GM23338 (cell line): ENCODE results near the gene BIRC6. TPM values are rescaled to one million over a fixed set of nuclear protein-coding genes. Genes with fewer than 3 reads are reported as not detected.

Source experiments
- ATAC-seq: fragments of 200-7000 bp; cut with Tn5 transposase; 3 replicates; pipeline ENCODE4 v1.9.1; 2020
- DNase-seq: peaks from one replicate; pipeline ENCODE4 v3.0.0-alpha.2; 2015; ENCODE audit warnings: low spot score
- H2AFZ ChIP-seq: fragments of 200-600 bp; sonication (generic); 2 replicates; pipeline ENCODE4 v1.8.0; 2016; ENCODE audit warnings: antibody characterized with exemption, mild to moderate bottlenecking, moderate library complexity
- H3F3A ChIP-seq: fragments of 200-600 bp; sonication (generic); replicated peaks from 2 replicates; pipeline ENCODE4 v1.8.0; 2017; ENCODE audit warnings: antibody characterized with exemption, mixed run types, low read depth
- H3K27ac ChIP-seq: fragments of 200-600 bp; sonication (generic); 2 replicates; pipeline ENCODE4 v1.6.1; 2016; ENCODE audit warnings: low read depth
- H3K27me3 ChIP-seq: fragments of 200-600 bp; sonication (generic); 2 replicates; pipeline ENCODE4 v1.8.0; 2016; ENCODE audit warnings: mild to moderate bottlenecking, mixed run types, moderate library complexity; ENCODE audit not compliant: insufficient read depth
- H3K36me3 ChIP-seq: fragments of 200-600 bp; sonication (generic); 2 replicates; pipeline ENCODE4 v1.8.0; 2016; ENCODE audit warnings: mild to moderate bottlenecking; ENCODE audit not compliant: insufficient read depth
- H3K4me1 ChIP-seq: fragments of 200-600 bp; sonication (generic); 2 replicates; pipeline ENCODE4 v1.8.0; 2016; ENCODE audit warnings: mild to moderate bottlenecking, moderate library complexity; ENCODE audit not compliant: insufficient read depth
- H3K4me2 ChIP-seq: fragments of 200-600 bp; sonication (generic); 2 replicates; pipeline ENCODE4 v1.7.1; 2017; ENCODE audit warnings: mixed run types
- H3K4me3 ChIP-seq: fragments of 200-600 bp; sonication (generic); 2 replicates; pipeline ENCODE4 v1.6.1; 2016; ENCODE audit warnings: mixed run types
- H3K79me2 ChIP-seq: fragments of 200-600 bp; sonication (generic); replicated peaks from 2 replicates; pipeline ENCODE4 v1.8.0; 2017; ENCODE audit warnings: mild to moderate bottlenecking; ENCODE audit not compliant: insufficient read depth
- H3K9me2 ChIP-seq: fragments of 200-600 bp; sonication (generic); 2 replicates; pipeline ENCODE4 v1.8.0; 2017; ENCODE audit not compliant: insufficient read depth
- H4K20me1 ChIP-seq: fragments of 200-600 bp; sonication (generic); replicated peaks from 2 replicates; pipeline ENCODE4 v1.8.0; 2017; ENCODE audit warnings: mild to moderate bottlenecking; ENCODE audit not compliant: insufficient read depth
- H3K27ac Mint-ChIP-seq: 2 replicates; pipeline ENCODE4 v1.8.0; 2020; ENCODE audit warnings: inconsistent platforms, mild to moderate bottlenecking, moderate library complexity, mixed read lengths
- H3K27me3 Mint-ChIP-seq: 3 replicates; pipeline ENCODE4 v1.8.0; 2022; ENCODE audit warnings: low read depth, mild to moderate bottlenecking, moderate library complexity, mixed read lengths, inconsistent platforms; ENCODE audit not compliant: insufficient read depth, poor library complexity
- H3K36me3 Mint-ChIP-seq: 3 replicates; pipeline ENCODE4 v1.8.0; 2021; ENCODE audit warnings: low read depth, mild to moderate bottlenecking, inconsistent platforms, moderate library complexity, mixed read lengths
- H3K4me1 Mint-ChIP-seq: 3 replicates; pipeline ENCODE4 v1.8.0; 2020; ENCODE audit warnings: mild to moderate bottlenecking, inconsistent platforms, mixed read lengths
- H3K4me3 Mint-ChIP-seq: 3 replicates; pipeline ENCODE4 v1.8.0; 2021; ENCODE audit warnings: moderate library complexity, mild to moderate bottlenecking, inconsistent platforms, mixed read lengths
- H3K9me3 Mint-ChIP-seq: 3 replicates; pipeline ENCODE4 v1.8.0; 2020; ENCODE audit warnings: moderate library complexity, mild to moderate bottlenecking, inconsistent platforms, mixed read lengths
- CREB1 ChIP-seq: fragments of 250-450 bp; sonication (Bioruptor Pico); IDR thresholded peaks from 2 replicates; pipeline ENCODE4 v1.5.0; 2020; ENCODE audit warnings: low read depth, mild to moderate bottlenecking, moderate library complexity
- CTCF ChIP-seq, 2 experiments: fragments of 200-600 bp in 1 of 2; sonication (generic) in 1 of 2; conservative IDR thresholded peaks; 2 replicates each; pipeline versions ENCODE4 v1.5.1 to v1.6.1; 2016 to 2017; ENCODE audit warnings: antibody characterized with exemption in 2 of 2, low read depth in 2 of 2, mild to moderate bottlenecking in 2 of 2, moderate library complexity in 1 of 2
- ETS1 ChIP-seq: IDR thresholded peaks from 2 replicates; pipeline ENCODE4 v1.6.1; 2016; ENCODE audit warnings: antibody characterized with exemption
- EZH2 ChIP-seq: fragments of 200-600 bp; sonication (generic); IDR thresholded peaks from one replicate; pipeline ENCODE4 v1.8.0; 2017; ENCODE audit warnings: antibody characterized with exemption, mild to moderate bottlenecking, low read depth; ENCODE audit not compliant: unreplicated experiment
- EZH2phosphoT487 ChIP-seq: fragments of 200-600 bp; sonication (generic); IDR thresholded peaks from one replicate; pipeline ENCODE4 v1.8.1; 2018; ENCODE audit warnings: antibody characterized with exemption; ENCODE audit not compliant: unreplicated experiment
- JUNB ChIP-seq: IDR thresholded peaks from one replicate; pipeline ENCODE4 v1.6.1; 2016; ENCODE audit warnings: antibody characterized with exemption; ENCODE audit not compliant: unreplicated experiment
- NANOG ChIP-seq: IDR thresholded peaks from 2 replicates; pipeline ENCODE4 v1.6.1; 2016; ENCODE audit warnings: antibody characterized with exemption, borderline replicate concordance
- POLR2AphosphoS5 ChIP-seq: IDR thresholded peaks from 2 replicates; pipeline ENCODE4 v1.6.1; 2016; ENCODE audit warnings: antibody characterized with exemption, low read depth
- REST ChIP-seq: IDR thresholded peaks from one replicate; pipeline ENCODE4 v1.6.1; 2018; ENCODE audit warnings: antibody characterized with exemption; ENCODE audit not compliant: unreplicated experiment
- STAT1 ChIP-seq: IDR thresholded peaks from one replicate; pipeline ENCODE4 v1.6.1; 2016; ENCODE audit warnings: antibody characterized with exemption; ENCODE audit not compliant: unreplicated experiment
- ZNF114 ChIP-seq: fragments of 250-450 bp; sonication (Bioruptor Pico); IDR thresholded peaks from 2 replicates; pipeline ENCODE4 v1.5.0; 2020; ENCODE audit warnings: mild to moderate bottlenecking, moderate library complexity
- ZNF331 ChIP-seq: fragments of 250-450 bp; sonication (Bioruptor Pico); IDR thresholded peaks from 2 replicates; pipeline ENCODE4 v1.5.0; 2020; ENCODE audit warnings: low read depth, mild to moderate bottlenecking, moderate library complexity
- ZNF462 ChIP-seq: fragments of 250-450 bp; sonication (Bioruptor Pico); IDR thresholded peaks from 2 replicates; pipeline ENCODE4 v1.5.0; 2020; ENCODE audit warnings: mild to moderate bottlenecking, moderate library complexity
- polyA plus RNA-seq: library from polyadenylated mRNA; unstranded; fragments of >200 nt; fragmentation: Nextera tagmentation; extraction: Ambion mirVana; gene quantifications from 2 replicates; pipeline ENCODE4 v1.2.1, GENCODE V29; 2016
- total RNA-seq: library from RNA; depleted of rRNA; stranded (reverse); fragments of >200 nt; shearing (Covaris generic); gene quantifications from 2 replicates; pipeline ENCODE4 v1.2.3, GENCODE V29; 2014

The BIRC6 gene
- total and polyA plus RNA-seq, 2 experiments from 2014 or later = 85.8 to 131 TPM

GRCh38 chr2:32572737-32573136, 215.9 kb downstream of the BIRC6 start:
- H3K27ac ChIP-seq = no peak overlapping the region
- H3K4me1 Mint-ChIP-seq = no peaks in the 10 kb centered on the region
- no peaks in the 10 kb centered on the region for H3K27me3 Mint-ChIP-seq
- peaks cover 16% of the 10 kb centered on the region for H3K79me2 ChIP-seq
- no peak overlapping the region for H3K4me3 ChIP-seq
- no peak for DNase-seq
- H3K4me2 ChIP-seq = no peak overlapping the region
- ATAC-seq = no peak
- no peak overlapping the region for H3K4me3 Mint-ChIP-seq
- TF ChIP-seq POLR2AphosphoS5 (no peak), CTCF (conservative IDR thresholded peaks at IDR 0.05; ENCODE audit: low read depth in 2 of 2) (no peak), ZNF114 (CRISPR knock-in tag) (no peak), CREB1 (no peak), REST (no peak), ZNF331 (CRISPR knock-in tag) (no peak), NANOG (no peak), STAT1 (no peak), ETS1 (no peak), EZH2phosphoT487 (no peak), JUNB (no peak), ZNF462 (CRISPR knock-in tag) (no peak), EZH2 (no peak)
- H4K20me1 ChIP-seq = no peaks in the 10 kb centered on the region; the same call in 1 of the 2 replicates
- peaks cover 4% of the 10 kb centered on the region; the same call in 1 of the 2 replicates for H3K36me3 ChIP-seq
- H3K4me1 ChIP-seq = no peaks in the 10 kb centered on the region
- peaks cover 14% of the 10 kb centered on the region; the same call in 2 of the 3 replicates for H3K36me3 Mint-ChIP-seq
- H3K9me3 Mint-ChIP-seq = no peaks in the 10 kb centered on the region; the same call in 2 of the 3 replicates
- H3F3A ChIP-seq = no peaks in the 10 kb centered on the region
- H3K27me3 ChIP-seq = no peaks in the 10 kb centered on the region
- no peak overlapping the region for H2AFZ ChIP-seq
- no peaks in the 10 kb centered on the region for H3K9me2 ChIP-seq
- no peak overlapping the region for H3K27ac Mint-ChIP-seq
